Stimulated activated CD4-positive, alpha-beta T cell treated with anti-CD3 and anti-CD28 coated beads, Interleukin-1b, Interleukin-23, amount 100 ng/mL, for 4 hours (primary cell): ENCODE results near the gene TMEM109.
"Not testable (repeated sequence)": the region's sequence is repeated elsewhere in the genome, so short reads cannot be mapped to it uniquely, and the experiment has no call there.

Experiments used
- DNase-seq, 2 donors: peaks; one replicate each; pipeline ENCODE4 v3.0.0-alpha.2; 2020; ENCODE audit warnings: low read depth in 2 of 2

TMEM109 gene

GRCh38 chr11:60878245-60879101 is 35.5 kb upstream of the TMEM109 start:
- DNase-seq: no peak

GRCh38 chr11:60879104-60879503 is 34.9 kb upstream of the TMEM109 start:
- DNase-seq: no peak

- no peak for DNase-seq
Observed at GRCh38 chr11:60879971-60880588, 33.9 kb upstream of the TMEM109 start.

GRCh38 chr11:60880643-60881282 is 33.2 kb upstream of the TMEM109 start:
- no peak for DNase-seq

- peak in 1 of 2 donors; percentile 16 for DNase-seq
Observed at GRCh38 chr11:60887556-60887955, 26.4 kb upstream of the TMEM109 start.

- DNase-seq: no peak
Observed at GRCh38 chr11:60889869-60890311, 24.1 kb upstream of the TMEM109 start.

GRCh38 chr11:60890696-60891095 is 23.3 kb upstream of the TMEM109 start:
- no peak for DNase-seq

GRCh38 chr11:60891103-60891741 is 22.7 kb upstream of the TMEM109 start:
- no peak for DNase-seq

- no peak for DNase-seq
Observed at GRCh38 chr11:60895687-60896086, 18.3 kb upstream of the TMEM109 start.

GRCh38 chr11:60897496-60897895 is 16.5 kb upstream of the TMEM109 start:
- DNase-seq: no peak

- DNase-seq: no peak
Observed at GRCh38 chr11:60899046-60899936, 14.7 kb upstream of the TMEM109 start.

GRCh38 chr11:60899977-60900376 is 14.0 kb upstream of the TMEM109 start:
- no peak for DNase-seq

GRCh38 chr11:60900673-60901404 is 13.1 kb upstream of the TMEM109 start:
- DNase-seq: no peak

GRCh38 chr11:60902625-60903024 is 11.3 kb upstream of the TMEM109 start:
- no peak for DNase-seq

GRCh38 chr11:60905047-60905446 is 8.9 kb upstream of the TMEM109 start:
- no peak for DNase-seq

- DNase-seq: no peak
Observed at GRCh38 chr11:60905551-60906113, 8.3 kb upstream of the TMEM109 start.

GRCh38 chr11:60906132-60906972 is 7.6 kb upstream of the TMEM109 start, which contains the start of gene PRPF19:
TSS of gene PRPF19 (minus strand) at chr11:60906585. CDS start at chr11:60906382, 203 bp downstream.
- peak; percentile 96 for DNase-seq

GRCh38 chr11:60908803-60909202 is 5.2 kb upstream of the TMEM109 start:
- DNase-seq: no peak

- not testable (repeated sequence) for DNase-seq
Observed at GRCh38 chr11:60909680-60910280, 4.2 kb upstream of the TMEM109 start.
